Natural killer cell (primary cell): ENCODE measurements around the gene RASL11B. TPM values are rescaled to one million over a fixed set of nuclear protein-coding genes. Genes with fewer than 3 reads are reported as not detected.

Source experiments
- ATAC-seq, 3 donors: fragments of 150-1000 bp in 2 of 3; fragments of 200-7000 bp in 1 of 3; cut with Tn5 transposase; 1 replicate in 1 of 3; 2 replicates in 2 of 3; pipeline ENCODE4 v1.10.0; 2021; ENCODE audit warnings: mild to moderate bottlenecking in 2 of 3, moderate library complexity in 2 of 3
- DNase-seq, 2 donors: peaks; one replicate each; pipeline versions ENCODE4 v3.0.0 to v3.0.0-alpha.2; 2013 to 2021; ENCODE audit warnings: mixed read lengths in 1 of 2
- H3K27ac ChIP-seq: one replicate; pipeline ENCODE4 v1.5.1; 2013; ENCODE audit warnings: mild to moderate bottlenecking, low read length
- H3K27me3 ChIP-seq: one replicate; pipeline ENCODE4 v1.6.1; 2013; ENCODE audit warnings: low read length; ENCODE audit not compliant: control insufficient read depth, insufficient read depth
- H3K36me3 ChIP-seq: one replicate; pipeline ENCODE4 v1.6.1; 2013; ENCODE audit warnings: low read length; ENCODE audit not compliant: control insufficient read depth, insufficient read depth
- H3K4me1 ChIP-seq: one replicate; pipeline ENCODE4 v1.6.1; 2013; ENCODE audit warnings: low read length; ENCODE audit not compliant: control insufficient read depth, insufficient read depth
- H3K4me3 ChIP-seq: one replicate; pipeline ENCODE4 v1.5.1; 2013; ENCODE audit warnings: low read length
- H3K9me3 ChIP-seq: one replicate; pipeline ENCODE4 v1.6.1; 2013; ENCODE audit warnings: low read length; ENCODE audit not compliant: control insufficient read depth, insufficient read depth
- H3K27ac Mint-ChIP-seq, 2 donors: one replicate each; pipeline ENCODE4 v1.8.0; 2022; ENCODE audit warnings: mild to moderate bottlenecking in 2 of 2, mixed read lengths in 2 of 2, moderate library complexity in 1 of 2
- H3K27me3 Mint-ChIP-seq, 2 donors: one replicate each; pipeline ENCODE4 v1.8.0; 2022; ENCODE audit warnings: low read depth in 2 of 2, mixed read lengths in 2 of 2
- H3K36me3 Mint-ChIP-seq: one replicate; pipeline ENCODE4 v1.8.0; 2022; ENCODE audit warnings: mixed read lengths
- H3K4me1 Mint-ChIP-seq, 2 donors: one replicate each; pipeline ENCODE4 v1.8.0; 2022; ENCODE audit warnings: mixed read lengths in 2 of 2
- H3K4me3 Mint-ChIP-seq: one replicate; pipeline ENCODE4 v1.8.0; 2022; ENCODE audit warnings: mild to moderate bottlenecking, moderate library complexity, mixed read lengths
- H3K9me3 Mint-ChIP-seq, 2 donors: one replicate each; pipeline ENCODE4 v1.8.0; 2022; ENCODE audit warnings: mixed read lengths in 2 of 2
- CTCF ChIP-seq: fragments of 200-600 bp; IDR thresholded peaks from one replicate; pipeline ENCODE4 v1.8.0; 2022; ENCODE audit warnings: antibody characterized with exemption
- WGBS: methylation state at CpG from one replicate; pipeline ENCODE4 v1.1.7; 2013; ENCODE audit warnings: missing lambda C conversion rate; ENCODE audit not compliant: insufficient coverage; 5-methylcytosine and 5-hydroxymethylcytosine counted together
- intact Hi-C: fragments of 100-400 bp; cut with micrococcal nuclease; formaldehyde crosslinking; loops from one replicate; pipeline ENCODE4 v1.14.2; 2022
- total RNA-seq, 4 donors: library from RNA; stranded (reverse); fragments of 120-200 nt in 1 of 4; gene quantifications; one replicate each; pipeline versions ENCODE4 v1.2.3 to v1.2.4, GENCODE V29; 2013 to 2022

The RASL11B gene
- total RNA-seq, 3 donors from 2014 or later (not counting 1 experiment from before 2014, with no cell fraction given): not detected

GRCh38 chr4:52836120-52836519 is 26.0 kb upstream of the RASL11B start:
- intact Hi-C loops: no loop called here
- no peak for TF ChIP-seq CTCF
- Histone ChIP-seq H3K36me3 (no peaks in the 10 kb centered on the region), H3K27me3 (no peaks in the 10 kb centered on the region), H3K4me1 (no peaks in the 10 kb centered on the region), H3K27ac (no peak overlapping the region), H3K9me3 (no peaks in the 10 kb centered on the region), H3K4me3 (no peak overlapping the region)
- H3K27ac Mint-ChIP-seq: no peak overlapping the region
- peaks cover 13 to 14% of the 10 kb centered on the region in 2 donors for H3K27me3 Mint-ChIP-seq
- H3K4me3 Mint-ChIP-seq: no peak overlapping the region
- no peaks in the 10 kb centered on the region for H3K36me3 Mint-ChIP-seq
- DNase-seq (no peak), ATAC-seq (no peak)
- WGBS: 100% methylated on average over 2 of the region's 3 CpGs
- no peaks in the 10 kb centered on the region for H3K4me1 Mint-ChIP-seq
- no peaks in the 10 kb centered on the region for H3K9me3 Mint-ChIP-seq

- H3K27me3 ChIP-seq: no peaks in the 10 kb centered on the region
- Mint-ChIP-seq H3K27ac (no peak overlapping the region), H3K36me3 (no peaks in the 10 kb centered on the region), H3K27me3 (peaks cover 12 to 13% of the 10 kb centered on the region in 2 donors), H3K4me1 (no peaks in the 10 kb centered on the region), H3K4me3 (no peak overlapping the region), H3K9me3 (no peaks in the 10 kb centered on the region)
- ATAC-seq: no peak
- 83% methylated on average over 2 of the region's 7 CpGs for WGBS
- DNase-seq: no peak
- TF ChIP-seq CTCF: no peak
- H3K4me1 ChIP-seq: no peaks in the 10 kb centered on the region
- no peaks in the 10 kb centered on the region for H3K9me3 ChIP-seq
- H3K36me3 ChIP-seq: no peaks in the 10 kb centered on the region
- H3K4me3 ChIP-seq: no peak overlapping the region
- H3K27ac ChIP-seq: no peak overlapping the region
- intact Hi-C loops: no loop called here
Measured at GRCh38 chr4:52836678-52837077, 25.4 kb upstream of the RASL11B start.

DNA sequence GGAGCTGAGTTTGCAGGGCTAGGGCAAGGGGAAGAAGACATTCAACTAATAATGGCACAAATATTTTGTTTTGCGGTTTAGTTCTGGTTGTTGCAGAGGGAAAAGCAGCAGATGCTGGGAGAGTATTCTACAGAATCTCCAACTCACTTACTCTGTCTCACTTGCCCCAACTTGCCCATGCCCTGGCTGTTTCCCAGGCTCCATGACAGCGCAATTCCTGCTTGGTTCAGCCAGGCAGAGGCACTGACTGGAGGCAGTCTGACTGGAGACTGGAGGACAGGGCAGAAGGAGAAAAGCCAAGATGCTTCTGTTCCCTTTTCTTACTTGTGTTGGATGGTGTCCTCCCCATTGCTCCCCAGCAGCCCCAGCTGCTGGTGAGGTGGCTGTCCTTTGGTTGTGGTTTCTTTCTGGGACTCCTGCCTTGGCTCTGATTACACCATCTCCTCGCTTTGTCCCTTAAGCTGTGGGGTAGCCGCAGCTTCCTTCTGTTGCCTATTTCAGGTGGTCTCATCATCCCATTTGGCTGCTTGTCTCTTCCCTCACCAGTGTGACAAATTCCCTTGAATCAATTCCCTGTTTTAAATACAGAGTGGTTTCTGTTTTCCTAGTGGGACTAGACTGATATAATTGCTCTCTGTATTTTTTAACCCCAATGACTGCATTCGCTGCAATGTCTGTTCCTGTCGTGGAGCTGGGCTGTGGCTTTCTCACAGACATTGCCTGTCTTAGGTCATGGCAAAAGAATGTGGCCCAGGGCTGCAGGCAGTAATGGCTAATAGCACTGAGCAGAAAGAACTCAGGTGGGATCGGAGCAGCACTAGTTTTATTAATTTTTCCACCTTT is 24.2 kb upstream of the RASL11B start:
- no peak overlapping the region for H3K27ac Mint-ChIP-seq
- no peaks in the 10 kb centered on the region for H3K9me3 ChIP-seq
- intact Hi-C loops: no loop called here

More for the DNA sequence above, 24.2 kb upstream of the RASL11B start:
- no peaks in the 10 kb centered on the region for H3K27me3 ChIP-seq
- Mint-ChIP-seq H3K27me3 (peaks cover 0 to 9% of the 10 kb centered on the region in 2 donors), H3K4me1 (no peaks in the 10 kb centered on the region), H3K4me3 (no peak overlapping the region), H3K9me3 (no peaks in the 10 kb centered on the region), H3K36me3 (no peaks in the 10 kb centered on the region)
- no peak for DNase-seq
- H3K36me3 ChIP-seq: no peaks in the 10 kb centered on the region
- WGBS: 90% methylated on average over 7 of the region's 7 CpGs
- no peak overlapping the region for H3K4me3 ChIP-seq
- no peak for ATAC-seq
- no peaks in the 10 kb centered on the region for H3K4me1 ChIP-seq
- H3K27ac ChIP-seq: no peak overlapping the region
- TF ChIP-seq CTCF: no peak
